Measurements from ENCODE around the gene TMCC3. TPM values are rescaled to one million over a fixed set of nuclear protein-coding genes. Genes with fewer than 3 reads are reported as not detected.

Gene TMCC3
- total and polyA plus RNA-seq, 9 of the 15 experiments (the other 6 are each of a cell fraction or from before 2014, with no cell fraction given), result not detected

GRCh38 chr12:94676922-94677321, 26.6 kb upstream of the TMCC3 start (continued):
- TF ChIP-seq ZBTB49 (CRISPR knock-in tag; IDR thresholded peaks at IDR 0.05; ENCODE audit: borderline replicate concordance) (no peak), SNIP1 (IDR thresholded peaks at IDR 0.05; ENCODE audit: low read depth) (no peak), ETV1 (tag; conservative IDR thresholded peaks at IDR 0.05; ENCODE audit: low read depth) (no peak), TFE3 (CRISPR knock-in tag; IDR thresholded peaks at IDR 0.05) (no peak), ATF6 (CRISPR knock-in tag; IDR thresholded peaks at IDR 0.05) (no peak), TEAD2 (tag; IDR thresholded peaks at IDR 0.05) (no peak), MTA2 (IDR thresholded peaks at IDR 0.05; ENCODE audit: low read depth) (no peak)

Data from K562 (cell line).